OCI-LY7 (cell line): Measurements from ENCODE around the gene CAPN14. TPM values are rescaled to one million over a fixed set of nuclear protein-coding genes. Genes with fewer than 3 reads are reported as not detected.
A peak's percentile ranks its signal among the peaks of the same experiment; 100 is the strongest.

Source experiments
- BruUV-seq: library from RNA; stranded (reverse); fragments of 400-500 nt; replicated peaks from 2 replicates; lab custom pipeline; 2021; lab: Mats Ljungman, UMichigan
- CTCF ChIA-PET: fragments of 300-600 bp; sonication (Branson Sonifier 250); formaldehyde crosslinking; loops from one replicate; lab custom pipeline; 2022; ENCODE audit warnings: antibody characterized with exemption; ENCODE audit not compliant: unreplicated experiment; lab: Charles Lee
- POLR2A ChIA-PET: fragments of 300-600 bp; sonication (Branson Sonifier 250); formaldehyde crosslinking; loops from one replicate; lab custom pipeline; 2022; ENCODE audit warnings: antibody characterized with exemption; lab: Charles Lee
- DNase-seq: peaks from one replicate; pipeline ENCODE4 v3.0.0-alpha.2; 2015; ENCODE audit warnings: low spot score
- H2AFZ ChIP-seq: fragments of 200-600 bp; sonication (generic), shearing (Covaris generic); 2 replicates; pipeline ENCODE4 v1.6.1; 2014; ENCODE audit warnings: mild to moderate bottlenecking, antibody characterized with exemption, low read length, moderate library complexity
- H3K27ac ChIP-seq: fragments of 200-600 bp; sonication (generic); 2 replicates; pipeline ENCODE4 v1.5.1; 2014; ENCODE audit warnings: mixed run types, low read depth, mild to moderate bottlenecking, moderate library complexity, low read length, inconsistent platforms; ENCODE audit not compliant: poor library complexity, severe bottlenecking
- H3K36me3 ChIP-seq: fragments of 200-600 bp; sonication (generic); 2 replicates; pipeline ENCODE4 v1.6.1; 2014; ENCODE audit warnings: mild to moderate bottlenecking, antibody characterized with exemption, low read length, moderate library complexity, mixed read lengths; ENCODE audit not compliant: insufficient read depth
- H3K4me1 ChIP-seq: fragments of 200-600 bp; sonication (generic); 2 replicates; pipeline ENCODE4 v1.5.1; 2014; ENCODE audit warnings: mild to moderate bottlenecking, low read length; ENCODE audit not compliant: insufficient read depth, poor library complexity, severe bottlenecking
- H3K4me2 ChIP-seq: fragments of 200-600 bp; sonication (generic); 2 replicates; pipeline ENCODE4 v1.6.1; 2014; ENCODE audit warnings: mild to moderate bottlenecking, low read length
- H3K4me3 ChIP-seq: fragments of 200-600 bp; sonication (generic); 2 replicates; pipeline ENCODE4 v1.5.1; 2014; ENCODE audit warnings: mild to moderate bottlenecking, low read depth, low read length; ENCODE audit not compliant: poor library complexity, severe bottlenecking
- H3K79me2 ChIP-seq: fragments of 200-600 bp; sonication (generic); 2 replicates; pipeline ENCODE4 v1.6.1; 2016; ENCODE audit warnings: low read depth, mild to moderate bottlenecking, low read length, moderate library complexity, mixed read lengths; ENCODE audit not compliant: insufficient read depth
- H3K9me2 ChIP-seq: fragments of 200-600 bp; sonication (generic); 2 replicates; pipeline ENCODE4 v1.6.1; 2016; ENCODE audit warnings: mild to moderate bottlenecking, low read length, mixed read lengths; ENCODE audit not compliant: insufficient read depth
- H3K9me3 ChIP-seq: fragments of 200-600 bp; sonication (generic); 2 replicates; pipeline ENCODE4 v1.6.1; 2014; ENCODE audit warnings: mild to moderate bottlenecking, mixed run types, low read length, mixed read lengths
- H4K20me1 ChIP-seq: fragments of 200-600 bp; sonication (generic); 2 replicates; pipeline ENCODE4 v1.6.1; 2014; ENCODE audit warnings: mild to moderate bottlenecking, antibody characterized with exemption, low read length, moderate library complexity, mixed read lengths; ENCODE audit not compliant: insufficient read depth
- EZH2phosphoT487 ChIP-seq: fragments of 200-600 bp; sonication (generic); IDR thresholded peaks from 2 replicates; pipeline ENCODE4 v1.6.1; 2018; ENCODE audit warnings: low read depth, borderline replicate concordance, mild to moderate bottlenecking, mixed run types, antibody characterized with exemption, low read length, moderate library complexity, mixed read lengths
- intact Hi-C: fragments of 100-400 bp; cut with micrococcal nuclease; formaldehyde crosslinking; loops from one replicate; pipeline ENCODE4 v1.10.0; 2022; ENCODE audit not compliant: unreplicated experiment
- total RNA-seq, 2 experiments: library from RNA; depleted of rRNA in 1 of 2; stranded (reverse); fragments of >200 nt in 1 of 2; shearing (Covaris generic) in 1 of 2; gene quantifications; 2 replicates each; pipeline ENCODE4 v1.2.3, GENCODE V29; 2014 to 2022
- TF ChIP-seq, protein P1 (sequence below): fragments of 200-600 bp; sonication (generic); conservative IDR thresholded peaks from 2 replicates; pipeline ENCODE4 v1.5.1; 2014; ENCODE audit warnings: mild to moderate bottlenecking, antibody characterized with exemption, low read length, moderate library complexity, mixed read lengths

The CAPN14 gene
- total RNA-seq, 2 experiments from 2014 or later = 1.4 to 4.0 TPM

DNA sequence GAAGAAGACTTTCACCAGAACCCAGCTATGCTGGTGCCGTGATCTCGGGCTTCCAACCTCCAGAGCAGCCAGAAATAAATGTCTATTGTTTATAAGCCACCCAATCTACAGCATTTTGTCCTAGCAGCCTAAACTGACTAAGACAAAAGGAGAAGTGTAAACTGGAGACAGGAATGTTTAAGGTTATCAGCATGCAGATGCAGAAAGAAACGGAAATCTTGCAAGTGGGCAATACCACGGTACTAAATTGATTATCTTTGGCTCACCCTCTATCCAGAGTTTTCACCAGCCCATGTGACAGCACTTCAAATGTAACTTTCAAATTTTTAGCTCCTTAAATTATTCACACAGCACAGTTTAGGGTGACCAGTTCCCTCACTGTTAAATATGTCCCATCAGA is 5.7 kb upstream of the CAPN14 start:
- H3K27ac ChIP-seq = no peak overlapping the region
- TF ChIP-seq EZH2phosphoT487 = no peak
- TF ChIP-seq, protein P1, sequence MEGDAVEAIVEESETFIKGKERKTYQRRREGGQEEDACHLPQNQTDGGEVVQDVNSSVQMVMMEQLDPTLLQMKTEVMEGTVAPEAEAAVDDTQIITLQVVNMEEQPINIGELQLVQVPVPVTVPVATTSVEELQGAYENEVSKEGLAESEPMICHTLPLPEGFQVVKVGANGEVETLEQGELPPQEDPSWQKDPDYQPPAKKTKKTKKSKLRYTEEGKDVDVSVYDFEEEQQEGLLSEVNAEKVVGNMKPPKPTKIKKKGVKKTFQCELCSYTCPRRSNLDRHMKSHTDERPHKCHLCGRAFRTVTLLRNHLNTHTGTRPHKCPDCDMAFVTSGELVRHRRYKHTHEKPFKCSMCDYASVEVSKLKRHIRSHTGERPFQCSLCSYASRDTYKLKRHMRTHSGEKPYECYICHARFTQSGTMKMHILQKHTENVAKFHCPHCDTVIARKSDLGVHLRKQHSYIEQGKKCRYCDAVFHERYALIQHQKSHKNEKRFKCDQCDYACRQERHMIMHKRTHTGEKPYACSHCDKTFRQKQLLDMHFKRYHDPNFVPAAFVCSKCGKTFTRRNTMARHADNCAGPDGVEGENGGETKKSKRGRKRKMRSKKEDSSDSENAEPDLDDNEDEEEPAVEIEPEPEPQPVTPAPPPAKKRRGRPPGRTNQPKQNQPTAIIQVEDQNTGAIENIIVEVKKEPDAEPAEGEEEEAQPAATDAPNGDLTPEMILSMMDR = no peak
- CTCF ChIA-PET = no interaction called here

DNA sequence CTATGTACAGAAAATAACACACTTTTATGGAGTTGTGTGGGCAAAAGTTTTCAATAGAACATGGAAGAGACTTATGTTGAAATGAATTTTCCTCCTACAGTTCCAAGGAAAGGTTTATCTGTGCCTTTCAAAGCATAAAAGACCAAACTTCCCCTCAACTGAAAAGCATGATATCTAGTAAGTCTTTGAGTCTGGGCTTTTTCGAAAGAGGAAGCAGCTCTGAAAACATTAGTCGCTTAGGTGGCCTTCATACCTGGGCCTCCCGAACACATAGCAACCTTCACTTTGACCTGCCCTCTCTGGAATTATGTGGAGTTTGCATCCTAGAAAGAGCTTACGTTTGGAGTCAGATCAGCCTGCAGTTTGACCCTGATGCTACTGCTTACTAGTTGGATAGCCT is 4.8 kb upstream of the CAPN14 start:
- Histone ChIP-seq H3K4me2 (no peak overlapping the region), H3K36me3 (no peaks in the 10 kb centered on the region), H3K9me3 (no peaks in the 10 kb centered on the region), H4K20me1 (no peaks in the 10 kb centered on the region), H3K4me3 (no peak overlapping the region), H3K4me1 (peaks cover 55% of the 10 kb centered on the region), H3K9me2 (no peaks in the 10 kb centered on the region), H3K27ac (no peak overlapping the region), H3K79me2 (no peaks in the 10 kb centered on the region), H2AFZ (no peak overlapping the region)
- TF ChIP-seq, protein P1 = no peak
- TF ChIP-seq EZH2phosphoT487 = no peak
- no TSS peak for BruUV-seq
- ChIA-PET CTCF (no interaction called here), POLR2A (no interaction called here)
- intact Hi-C loops = no loop called here
- DNase-seq = peak; percentile 34

More for the DNA sequence above, 5.7 kb upstream of the CAPN14 start:
- H3K4me2 ChIP-seq = no peak overlapping the region
- no peaks in the 10 kb centered on the region for H3K9me2 ChIP-seq
- peaks cover 54% of the 10 kb centered on the region for H3K4me1 ChIP-seq
- BruUV-seq = no TSS peak
- no peaks in the 10 kb centered on the region for H3K9me3 ChIP-seq
- POLR2A ChIA-PET = interaction anchor here (0.6 kb wide), 1 partner anchor 203 kb away, joined by 3 read pairs; no protein-coding TSS in a partner anchor
- no peaks in the 10 kb centered on the region for H4K20me1 ChIP-seq
- H3K36me3 ChIP-seq = no peaks in the 10 kb centered on the region
- DNase-seq = no peak
- intact Hi-C loops = no loop called here
- no peaks in the 10 kb centered on the region for H3K79me2 ChIP-seq
- no peak overlapping the region for H3K4me3 ChIP-seq
- no peak overlapping the region for H2AFZ ChIP-seq

DNA sequence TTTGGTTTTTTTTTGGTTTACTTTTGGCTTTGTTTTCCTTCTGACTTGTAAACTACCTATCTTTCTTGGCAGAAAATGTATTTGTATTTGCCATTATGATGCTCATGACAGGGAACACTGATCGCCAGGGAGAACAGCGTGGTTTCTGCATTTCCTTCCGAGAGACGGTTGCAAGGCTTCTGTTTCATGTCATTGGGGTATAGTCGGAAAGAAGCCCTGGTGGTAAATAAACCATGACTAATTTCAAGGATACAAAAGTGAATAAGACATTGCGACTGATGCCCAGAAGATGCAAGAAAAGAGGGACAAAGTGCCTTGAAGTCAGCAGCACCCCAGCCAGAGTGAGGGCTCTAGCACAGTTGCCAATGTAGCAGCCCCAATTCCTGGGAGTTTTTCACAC is 4.2 kb upstream of the CAPN14 start:
- POLR2A ChIA-PET = interaction anchor here (1.4 kb wide), 1 partner anchor 34 kb away, joined by 6 read pairs; no protein-coding TSS in a partner anchor

More for the DNA sequence above, 4.2 kb upstream of the CAPN14 start:
- BruUV-seq = no TSS peak
- H3K9me3 ChIP-seq = no peaks in the 10 kb centered on the region
- no peak overlapping the region for H3K27ac ChIP-seq
- no peak for DNase-seq
- no peaks in the 10 kb centered on the region for H3K9me2 ChIP-seq
- H3K4me3 ChIP-seq = no peak overlapping the region
- no peaks in the 10 kb centered on the region for H3K36me3 ChIP-seq
- no peak overlapping the region for H2AFZ ChIP-seq
- H4K20me1 ChIP-seq = no peaks in the 10 kb centered on the region
- no peak for TF ChIP-seq EZH2phosphoT487
- TF ChIP-seq, protein P1 = no peak
- H3K4me1 ChIP-seq = peaks cover 55% of the 10 kb centered on the region
- no peak overlapping the region for H3K4me2 ChIP-seq
- intact Hi-C loops = no loop called here
- CTCF ChIA-PET = no interaction called here
- no peaks in the 10 kb centered on the region for H3K79me2 ChIP-seq
